GM10248 (cell line): ENCODE measurements around the gene B3GNT9.

Experiments used
- CTCF ChIA-PET: fragments of 300-600 bp; sonication (Branson Sonifier 250); formaldehyde crosslinking; extraction: SDS; loops from one replicate; lab custom pipeline; 2021; ENCODE audit warnings: antibody characterized with exemption; lab: Yijun Ruan, JAX
- POLR2A ChIA-PET: fragments of 350-650 bp; sonication (Branson Sonifier 250); formaldehyde crosslinking; extraction: SDS; loops from one replicate; lab custom pipeline; 2020; ENCODE audit warnings: antibody characterized with exemption; lab: Yijun Ruan, JAX
- DNase-seq: peaks from one replicate; pipeline ENCODE4 v3.0.0; 2012; ENCODE audit errors: extremely low spot score
- CTCF ChIP-seq: IDR thresholded peaks from 2 replicates; pipeline ENCODE4 v1.5.1; 2012; ENCODE audit warnings: mild to moderate bottlenecking, low read depth; ENCODE audit errors: extremely low read depth, missing control alignments, control extremely low read depth

B3GNT9 gene

GRCh38 chr16:67150047-67150832 is 558 bp downstream of the B3GNT9 start:
- DNase-seq, result peak; percentile 78
- TF ChIP-seq CTCF, result no peak
- POLR2A ChIA-PET, result interaction anchor here (0.7 to 1.0 kb wide), 3 partner anchors 9 to 132 kb away, joined by 3 to 5 read pairs (median 4); no protein-coding TSS in a partner anchor
- CTCF ChIA-PET, result interaction anchor here (0.7 to 11.2 kb wide), 11 partner anchors 10 to 196 kb away, joined by 3 to 207 read pairs (median 6); partner anchors contain the start of genes FBXL8, HSF4, MATCAP1 and NOL3

DNA sequence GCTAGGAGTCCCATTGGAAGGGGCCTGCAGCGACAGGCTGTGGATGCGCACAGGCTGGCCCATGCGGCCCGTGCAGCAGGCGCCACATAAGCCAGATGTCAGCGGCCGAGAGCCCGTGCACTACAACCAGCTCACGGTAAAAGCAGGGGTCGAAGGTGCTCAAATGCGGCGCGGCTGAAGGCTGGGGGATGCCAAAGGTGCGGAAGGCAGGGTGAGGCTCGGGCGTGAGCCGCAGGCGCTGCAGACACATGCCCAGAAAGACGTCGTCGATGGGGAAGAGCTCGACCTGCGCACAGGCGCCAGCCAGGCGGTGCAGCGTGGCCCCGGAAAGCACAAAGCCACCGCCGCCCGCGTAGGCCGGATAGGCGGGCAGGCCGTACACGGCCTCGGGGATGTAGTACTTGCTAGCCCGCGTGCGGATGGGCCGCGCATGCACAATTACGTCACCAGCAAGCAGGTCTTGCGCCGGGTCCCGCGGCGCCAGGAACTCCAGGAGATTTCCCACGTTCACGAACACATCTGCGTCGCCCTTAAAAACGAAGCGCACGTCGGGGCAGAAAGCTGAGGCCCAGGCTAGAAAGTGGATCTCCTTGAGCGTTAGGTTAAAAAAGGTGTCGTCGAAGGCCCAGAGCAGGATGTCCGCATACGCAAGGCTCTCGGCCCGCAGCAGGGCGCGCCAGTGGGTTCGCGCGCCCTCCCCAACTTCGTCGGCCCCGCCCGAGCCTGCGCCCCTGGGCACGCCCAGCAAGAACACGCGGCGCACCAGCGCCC is 1.3 kb downstream of the B3GNT9 start:
- TF ChIP-seq CTCF, result no peak
- DNase-seq, result no peak
- ChIA-PET CTCF (interaction anchor here (1.2 to 1.5 kb wide), 2 partner anchors 20 to 131 kb away, joined by 3 to 4 read pairs; no protein-coding TSS in a partner anchor), POLR2A (interaction anchor here (0.6 kb wide), 1 partner anchor 24 kb away, joined by 3 read pairs; no protein-coding TSS in a partner anchor)

DNA sequence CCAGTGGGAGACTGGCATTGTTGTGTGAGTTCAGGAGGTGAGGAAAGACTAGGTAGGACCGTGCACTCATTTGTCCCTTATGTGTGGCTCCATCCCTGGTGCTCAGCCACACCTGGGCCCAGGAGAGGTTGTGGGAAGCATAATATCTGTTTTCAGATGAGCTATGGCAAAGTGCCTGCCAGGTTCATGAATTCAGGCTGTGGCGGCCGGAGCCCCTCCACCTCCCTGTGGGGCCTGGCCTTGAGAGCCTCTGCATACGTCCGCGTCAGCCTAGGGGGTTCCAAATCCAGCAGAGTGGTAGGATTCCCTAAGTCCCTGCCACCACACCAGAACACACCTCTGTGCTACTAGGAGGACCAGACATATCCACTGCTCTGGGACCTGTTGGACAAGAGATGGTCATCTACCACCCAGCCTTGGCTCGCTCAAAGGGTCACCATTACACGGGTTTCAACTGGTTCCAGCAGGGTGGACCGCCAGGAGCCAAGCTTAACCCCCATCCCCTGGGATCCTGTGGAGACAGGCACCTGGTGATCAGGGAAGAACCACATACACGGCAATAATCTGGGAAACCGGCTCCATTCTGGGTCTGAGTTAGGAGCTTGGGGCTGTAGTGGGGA is 2.0 kb downstream of the B3GNT9 start:
- CTCF ChIA-PET, result interaction anchor here (1.2 to 1.5 kb wide), 2 partner anchors 19 to 131 kb away, joined by 3 to 4 read pairs; no protein-coding TSS in a partner anchor
- DNase-seq, result no peak
- POLR2A ChIA-PET, result interaction anchor here (0.6 kb wide), 1 partner anchor 24 kb away, joined by 3 read pairs; no protein-coding TSS in a partner anchor
- no peak for TF ChIP-seq CTCF

DNA sequence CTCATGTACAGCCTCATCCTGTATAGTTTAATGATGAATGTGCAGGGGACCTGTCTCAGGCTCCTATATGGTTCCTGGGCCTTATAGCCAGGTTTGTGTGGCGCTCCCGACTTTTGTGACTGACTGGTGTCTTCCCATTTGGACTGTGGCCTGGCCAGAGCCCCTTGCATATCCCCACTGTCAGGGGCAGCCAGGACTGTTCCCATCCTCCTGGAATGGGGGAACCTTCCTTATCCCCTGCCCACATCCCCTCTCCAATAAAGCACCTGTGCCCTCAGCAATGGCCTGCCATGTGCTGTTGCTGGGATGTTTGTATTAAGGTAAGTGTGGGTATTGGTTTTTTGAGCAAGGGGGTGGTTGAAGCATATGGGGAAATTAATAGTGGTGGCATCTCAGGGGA is 2.6 kb downstream of the B3GNT9 start:
- ChIA-PET POLR2A (no interaction called here), CTCF (interaction anchor here (1.2 to 1.5 kb wide), 2 partner anchors 19 to 130 kb away, joined by 3 to 4 read pairs; no protein-coding TSS in a partner anchor)
- DNase-seq, result no peak
- TF ChIP-seq CTCF, result no peak

- no peak for DNase-seq
- no peak for TF ChIP-seq CTCF
- ChIA-PET CTCF (interaction anchor here (0.9 to 1.2 kb wide), 2 partner anchors 8 to 187 kb away, joined by 3 to 5 read pairs; partner anchors contain the start of gene CES3), POLR2A (interaction anchor here (0.6 kb wide), 1 partner anchor 9 kb away, joined by 6 read pairs; no protein-coding TSS in a partner anchor)
Observed at GRCh38 chr16:67147437-67148140, 3.2 kb downstream of the B3GNT9 start.
